GM18867 (cell line): Measurements from ENCODE around the gene CST3.

Experiments used
- ATAC-seq: cut with Tn5 transposase; IDR thresholded peaks from one replicate; pipeline ENCODE4 v1.9.1; 2021; ENCODE audit warnings: mild to moderate bottlenecking, moderate library complexity; ENCODE audit not compliant: unreplicated experiment

The CST3 gene

GRCh38 chr20:23605867-23606651 is 31.7 kb downstream of the CST3 start, which contains the start of gene CST9:
CST9 (minus strand) TSS chr20:23605917; CDS start chr20:23605864, 53 bp downstream.
- peak; percentile 5 for ATAC-seq

GRCh38 chr20:23604306-23604705 is 33.4 kb downstream of the CST3 start:
- ATAC-seq: no peak

- ATAC-seq: no peak
Observed at GRCh38 chr20:23603321-23603720, 34.4 kb downstream of the CST3 start.

GRCh38 chr20:23602699-23603098 is 35.1 kb downstream of the CST3 start:
- no peak for ATAC-seq

GRCh38 chr20:23602241-23602640 is 35.5 kb downstream of the CST3 start:
- ATAC-seq: no peak

- no peak for ATAC-seq
Observed at GRCh38 chr20:23601715-23602114, 36.0 kb downstream of the CST3 start.

- ATAC-seq: no peak
Observed at GRCh38 chr20:23598481-23598880, 39.3 kb downstream of the CST3 start.

GRCh38 chr20:23596579-23597250 is 41.0 kb downstream of the CST3 start:
- ATAC-seq: no peak

- ATAC-seq: no peak
Observed at GRCh38 chr20:23595941-23596340, 41.8 kb downstream of the CST3 start.

- ATAC-seq: no peak
Observed at GRCh38 chr20:23588434-23589403, 49.0 kb downstream of the CST3 start.

GRCh38 chr20:23587631-23588030 is 50.1 kb downstream of the CST3 start:
- no peak for ATAC-seq

- ATAC-seq: no peak
Observed at GRCh38 chr20:23586735-23587525, 50.8 kb downstream of the CST3 start.

GRCh38 chr20:23585808-23586734 is 51.7 kb downstream of the CST3 start:
- no peak for ATAC-seq

GRCh38 chr20:23585449-23585807 is 52.3 kb downstream of the CST3 start:
- no peak for ATAC-seq

- ATAC-seq: no peak
Observed at GRCh38 chr20:23584434-23585199, 53.1 kb downstream of the CST3 start.
